ENCODE data around the gene ARMH2. TPM values are rescaled to one million over a fixed set of nuclear protein-coding genes. Genes with fewer than 3 reads are reported as not detected.

The ARMH2 gene
- total and polyA plus RNA-seq, 10 of the 15 experiments (the other 5 are each of a cell fraction or from before 2014, with no cell fraction given), result 0.18 to 0.46 TPM; not detected in 8

GRCh38 chr6:24774696-24775519 lies 23.8 kb downstream of the ARMH2 start, which contains the start of gene GMNN:
TSS of gene GMNN (plus strand) at chr6:24774937. CDS start at chr6:24777247, 2,310 bp downstream.
- RAD21 ChIA-PET (ENCODE audit: unreplicated experiment), result interaction anchor here (0.8 to 2.1 kb wide), 8 partner anchors 56 to 280 kb away, joined by 3 to 9 read pairs (median 4); partner anchors contain the start of genes ALDH5A1 and C6orf62
- BruUV-seq (replicated peaks), result TSS peak; percentile 73
- WGBS (ENCODE audit: insufficient coverage, insufficient replicate concordance, low lambda C conversion rate, missing lambda C conversion rate), result 1% methylated on average over 75 of the region's 75 CpGs
- Histone ChIP-seq H3K9me3 (replicated peaks; ENCODE audit: control insufficient read depth, insufficient read depth, low read length) (no peaks in the 10 kb centered on the region), H3K36me3 (ENCODE audit: control insufficient read depth in 2 of 2, insufficient read depth in 2 of 2, low read length in 1 of 2) (no peaks in the 10 kb centered on the region; a peak in 1 of 4 replicates), H3K27me3 (replicated peaks in 1 of 2; ENCODE audit: control insufficient read depth in 2 of 2, insufficient read depth in 2 of 2, low read length in 1 of 2) (no peaks in the 10 kb centered on the region), H3K79me2 (ENCODE audit: control insufficient read depth, insufficient read depth, low read length) (peaks cover 53% of the 10 kb centered on the region), H2AFZ (ENCODE audit: control insufficient read depth, low read depth, low read length) (peak within 1 kb of the TSS; percentile 80), H3K9ac (ENCODE audit: control insufficient read depth, insufficient read depth, low read length) (peak within 1 kb of the TSS; percentile 86), H4K20me1 (ENCODE audit: control insufficient read depth, insufficient read depth) (no peaks in the 10 kb centered on the region; the same call in 1 of the 2 replicates), H3K27ac (ENCODE audit: control insufficient read depth, insufficient read depth) (peak within 1 kb of the TSS; percentile 87), H3K4me3 (peak within 1 kb of the TSS; percentile 79), H3K4me2 (ENCODE audit: control insufficient read depth, insufficient read depth) (peak within 1 kb of the TSS; percentile 91), H3K4me1 (ENCODE audit: control insufficient read depth, insufficient read depth, low read length) (peaks cover 3% of the 10 kb centered on the region; the same call in 1 of the 2 replicates)
- peak; percentile 78 for DNase-seq (ENCODE audit: low read depth, low spot score)
- POLR2A ChIA-PET, result interaction anchor here (1.0 to 3.6 kb wide), 8 partner anchors 10 to 279 kb away, joined by 3 to 14 read pairs (median 4); partner anchors contain the start of gene C6orf62
- peak; percentile 94 for ATAC-seq
- intact Hi-C loops (cut with micrococcal nuclease; ENCODE audit: unreplicated experiment) (loop anchor here (2.0 to 10.0 kb wide), 7 partner anchors 32 to 370 kb away; partner anchors contain the start of gene MRS2), in situ Hi-C loops (cut with MboI) (no loop called here)
- SMC1A ChIA-PET (ENCODE audit: uncharacterized antibody, unreplicated experiment), result interaction anchor here (0.6 to 2.5 kb wide), 12 partner anchors 32 to 296 kb away, joined by 3 to 7 read pairs (median 4); no protein-coding TSS in a partner anchor
- CTCF ChIA-PET, result interaction anchor here (0.5 to 2.1 kb wide), 13 partner anchors 8 to 1288 kb away, joined by 3 to 8 read pairs (median 3); partner anchors contain the start of gene ALDH5A1
- FAIRE-seq, result no peak
- TF ChIP-seq ZBTB40 (IDR thresholded peaks at IDR 0.05; ENCODE audit: borderline replicate concordance) (no peak; the same call in 1 of the 2 replicates), NR2C1 (IDR thresholded peaks at IDR 0.05) (peak; percentile 95), USF1 (IDR thresholded peaks at IDR 0.05; ENCODE audit: borderline replicate concordance, extremely low read length, insufficient read depth, low read depth, low read length) (peak; percentile 88), TAF1 (IDR thresholded peaks at IDR 0.05; ENCODE audit: borderline replicate concordance, low read depth, low read length) (peak; percentile 91), EGR1 (IDR thresholded peaks at IDR 0.05; ENCODE audit: borderline replicate concordance in 1 of 2, low read depth in 2 of 2, low read length in 2 of 2) (no peak), ZBED1 (IDR thresholded peaks at IDR 0.05; ENCODE audit: borderline replicate concordance) (no peak), EZH2 (IDR thresholded peaks at IDR 0.05; ENCODE audit: borderline replicate concordance, control insufficient read depth, low read depth, low read length) (no peak), NR2F1 (conservative IDR thresholded peaks at IDR 0.05) (peak; percentile 99), WRNIP1 (IDR thresholded peaks at IDR 0.05; ENCODE audit: borderline replicate concordance, low read depth, low read length) (no peak), JUNB (IDR thresholded peaks at IDR 0.05) (no peak), SMAD5 (IDR thresholded peaks at IDR 0.05; ENCODE audit: low read depth) (peak; percentile 91), ZBTB4 (CRISPR knock-in tag; IDR thresholded peaks at IDR 0.05) (0 out of 2 replicates have a peak, but pooled peaks have one; percentile 5), SUPT20H (IDR thresholded peaks at IDR 0.05; ENCODE audit: borderline replicate concordance, control insufficient read depth, low read depth, low read length) (no peak)

All from GM12878 (cell line).